HG02623 (cell line): ENCODE measurements around the gene FDPS.

Experiments
- ATAC-seq: cut with Tn5 transposase; IDR thresholded peaks from one replicate; pipeline ENCODE4 v1.9.1; 2021; ENCODE audit warnings: moderate library complexity; ENCODE audit not compliant: unreplicated experiment

Gene FDPS

DNA sequence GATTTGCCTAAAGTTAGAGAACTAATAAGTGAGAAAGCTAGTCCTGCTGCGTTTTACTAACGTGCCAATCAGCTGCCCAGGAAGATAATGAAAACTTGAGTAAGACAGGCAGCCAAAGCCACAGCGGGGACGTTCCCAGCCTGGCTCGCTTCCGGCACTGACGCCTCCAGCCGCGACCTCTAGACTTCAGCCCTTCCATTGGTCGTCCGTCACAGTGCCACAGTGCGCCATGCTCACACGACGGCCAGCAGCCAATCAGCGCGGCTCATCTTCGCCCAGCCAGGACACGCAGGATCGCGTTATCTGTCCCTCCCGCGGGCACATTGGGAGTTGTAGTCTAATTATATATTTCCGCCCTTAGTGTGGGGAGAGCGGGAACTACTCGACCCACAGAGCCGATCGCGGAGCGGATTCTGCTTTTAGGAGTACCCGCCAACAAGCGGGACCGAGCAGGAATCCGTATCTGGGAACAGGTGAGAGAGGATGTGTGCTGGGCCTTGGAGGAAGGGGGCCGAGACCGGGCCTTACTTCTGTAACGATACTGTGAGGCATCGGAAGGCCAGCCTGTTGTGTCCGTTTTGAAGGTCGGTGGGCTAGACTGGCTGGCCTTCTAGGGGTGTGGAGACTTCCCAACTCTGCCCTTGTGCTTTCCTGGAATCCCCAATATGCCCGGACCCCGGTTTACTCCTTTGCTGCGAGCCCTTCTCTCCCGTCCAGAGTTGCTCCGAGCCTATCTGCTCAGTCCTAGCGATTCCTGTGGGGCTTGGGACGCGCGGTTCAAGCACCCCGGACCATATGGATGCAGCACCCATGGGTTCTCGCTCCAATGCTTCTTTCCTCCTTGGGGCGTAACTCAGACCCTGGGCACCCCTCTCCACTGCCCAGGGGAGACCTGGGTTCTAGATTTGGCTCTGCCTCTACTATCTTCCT lies at the start of gene FDPS:
Gene FDPS (plus strand): TSS at position 374 of the 930 bp plus-strand sequence. CDS start 924 bp downstream, outside the sequence.
- peak; percentile 92 for ATAC-seq

GRCh38 chr1:155260276-155260675 lies 48.4 kb upstream of the FDPS start:
- ATAC-seq: no peak

DNA sequence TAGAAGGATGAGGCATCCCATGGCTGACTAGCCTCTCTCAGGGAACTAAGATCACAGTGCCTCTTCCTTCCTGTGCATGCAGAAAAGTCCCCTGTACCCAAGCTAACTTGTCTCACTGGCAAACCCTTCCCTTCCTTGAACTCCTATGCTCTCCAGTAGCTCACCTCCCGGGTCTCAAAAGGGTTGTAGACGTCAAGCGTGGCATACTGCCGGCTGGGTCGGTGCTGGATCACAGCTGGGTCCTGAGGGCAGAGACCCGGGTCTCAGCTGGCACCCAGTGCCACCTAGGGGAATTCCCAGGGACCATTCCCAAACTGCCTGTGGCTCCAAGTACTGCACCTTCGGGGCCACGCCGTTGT lies 47.2 kb upstream of the FDPS start:
- ATAC-seq: no peak

DNA sequence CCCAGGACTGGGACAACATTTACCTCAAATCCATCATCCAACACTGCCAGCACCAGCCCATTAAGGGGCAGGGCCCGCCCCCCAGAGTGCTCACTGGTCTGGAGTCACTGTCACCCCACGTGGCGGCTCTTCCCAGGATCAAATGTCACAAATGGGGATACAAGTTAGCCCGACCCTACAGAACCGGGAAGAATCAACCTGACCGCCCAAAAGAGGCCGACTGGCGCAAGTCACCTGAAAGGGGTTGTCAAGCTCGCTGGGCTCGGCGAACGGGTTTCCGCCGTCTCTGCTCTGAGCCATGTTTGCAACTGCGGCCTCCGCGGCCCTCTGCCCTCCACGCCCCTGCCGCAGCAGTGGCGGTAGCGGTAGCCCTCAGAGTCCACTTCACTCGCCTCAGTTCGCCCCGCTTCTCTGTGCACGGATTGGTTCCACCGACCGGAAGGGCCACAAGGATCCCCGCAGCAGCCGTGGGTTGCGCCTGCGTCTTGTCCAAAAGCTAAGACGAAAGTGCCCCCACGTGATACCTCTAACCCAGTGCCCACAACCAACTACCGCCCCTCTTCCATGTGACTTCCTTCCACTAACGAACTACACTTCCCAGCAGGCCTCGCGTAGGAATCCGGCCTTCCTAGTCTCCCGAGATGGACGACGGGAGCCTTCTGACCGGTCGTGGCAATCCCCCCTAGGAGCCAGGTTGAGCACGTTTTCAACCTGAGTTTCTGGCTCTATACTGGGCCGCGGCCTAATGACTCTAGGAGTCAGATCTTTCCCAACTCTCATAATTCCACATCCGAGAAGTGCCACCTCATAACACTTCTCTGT lies 46.6 kb upstream of the FDPS start, which contains the start of gene SCAMP3:
Gene SCAMP3 (minus strand): TSS at position 509 of the 822 bp plus-strand sequence. CDS start 209 bp downstream, at position 300.
- peak; percentile 91 for ATAC-seq

- no peak for ATAC-seq
Measured at GRCh38 chr1:155263067-155263466, 45.6 kb upstream of the FDPS start.

DNA sequence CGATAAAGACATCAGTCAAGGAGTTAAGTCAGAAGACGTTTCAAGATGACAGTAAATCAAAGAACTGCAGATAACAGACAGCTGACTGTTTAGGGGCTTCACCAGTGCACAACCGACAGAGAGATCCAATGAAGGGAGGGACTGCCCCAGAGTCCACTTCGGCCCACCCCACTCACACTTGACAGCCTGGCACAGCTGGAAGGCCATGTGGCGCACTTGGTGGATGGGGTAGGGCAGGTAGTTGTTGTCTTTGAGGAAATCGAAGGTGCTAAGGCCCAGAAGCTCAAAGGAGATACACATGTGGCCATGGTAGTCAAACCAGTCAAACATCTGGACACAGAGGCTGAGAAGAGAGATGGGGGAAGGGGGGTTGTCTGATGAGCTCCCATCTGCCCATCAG lies 42.1 kb upstream of the FDPS start:
- ATAC-seq: no peak

GRCh38 chr1:155267373-155267772 lies 41.3 kb upstream of the FDPS start:
- ATAC-seq: no peak

GRCh38 chr1:155268630-155269029 lies 40.0 kb upstream of the FDPS start:
- no peak for ATAC-seq

GRCh38 chr1:155269381-155269780 lies 39.3 kb upstream of the FDPS start:
- no peak for ATAC-seq

DNA sequence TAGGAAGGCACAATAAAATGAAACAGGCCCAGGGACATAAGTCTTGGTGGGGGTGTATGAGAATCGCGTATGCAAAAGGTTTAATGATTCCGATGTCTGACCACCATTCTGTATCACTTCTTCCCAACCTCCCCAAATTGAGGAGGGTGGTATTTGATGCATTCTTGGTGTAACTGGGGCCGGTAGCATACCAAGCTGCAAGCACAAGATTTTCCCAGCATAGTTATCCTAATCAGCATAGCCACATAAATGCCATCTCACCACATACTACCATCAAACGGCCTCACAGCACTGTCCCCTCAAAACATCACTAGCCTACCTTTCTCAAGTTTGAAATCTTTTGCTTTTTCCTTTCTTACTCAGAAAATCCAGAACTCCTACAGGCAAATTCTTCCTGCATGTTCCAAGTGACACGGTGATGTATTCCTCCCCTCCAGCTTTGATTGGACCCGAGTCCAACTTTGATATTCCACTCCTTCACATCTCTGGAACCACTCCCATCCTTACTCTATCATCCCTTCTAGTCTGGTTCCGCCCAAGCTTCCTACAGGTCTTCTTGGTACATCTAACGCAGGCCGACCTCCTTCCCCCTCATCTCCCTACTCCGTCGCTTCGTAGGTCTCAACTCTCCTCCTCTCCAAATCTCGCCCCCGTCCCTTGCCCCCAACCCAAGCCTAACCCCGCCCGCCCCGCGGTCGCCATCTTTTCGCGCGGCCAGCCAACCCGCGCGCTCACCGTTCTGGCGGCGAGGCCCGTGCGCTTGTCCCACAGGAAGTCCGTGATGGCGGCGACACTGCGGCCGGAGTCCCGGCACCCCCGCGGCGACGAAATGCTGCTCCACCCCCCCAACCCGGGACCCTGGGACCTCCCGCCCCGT lies 36.0 kb upstream of the FDPS start:
- ATAC-seq: peak; percentile 25

DNA sequence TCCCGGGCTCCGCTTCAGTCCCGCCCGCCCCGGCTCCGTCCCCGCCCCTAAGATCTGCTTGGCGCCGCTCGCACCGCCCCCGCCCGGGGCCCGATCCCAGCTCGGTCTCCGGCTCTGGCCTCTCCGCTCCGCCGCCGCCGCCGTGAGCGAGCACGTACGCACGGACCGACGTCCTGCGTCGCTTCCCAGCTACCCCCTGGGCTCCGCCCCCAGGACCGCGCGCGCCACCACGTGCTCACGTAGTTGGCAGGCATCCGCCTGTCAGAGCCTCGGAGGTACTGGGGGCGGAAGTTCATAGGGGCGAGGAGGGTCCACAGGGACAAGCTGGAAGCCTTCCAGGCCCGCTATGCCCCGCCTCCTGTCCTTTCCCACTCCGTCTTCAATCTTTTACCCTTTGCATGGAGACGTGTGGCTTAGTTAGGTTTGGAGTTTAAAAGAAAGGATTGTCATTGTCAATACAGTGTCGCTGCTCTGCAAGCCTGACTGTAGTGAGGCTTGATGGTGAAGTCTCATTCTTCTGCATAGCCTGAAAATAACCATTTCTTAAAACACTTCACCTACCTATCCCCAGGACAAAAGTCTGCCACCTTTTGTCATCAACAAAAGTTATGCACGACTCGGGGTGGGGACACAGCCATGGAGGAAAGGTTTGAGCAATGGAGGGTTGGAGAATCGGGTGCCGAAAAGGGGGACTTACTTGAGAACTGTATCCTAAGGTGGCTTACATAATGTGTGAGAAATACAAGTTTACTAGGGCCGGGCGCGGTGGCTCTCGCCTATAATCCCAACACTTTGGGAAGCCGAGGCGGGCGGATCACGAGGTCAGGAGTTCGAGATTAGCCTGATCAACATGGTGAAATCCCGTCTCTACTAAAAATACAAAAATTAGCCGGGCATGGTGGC lies 35.1 kb upstream of the FDPS start, which contains the start of gene CLK2:
Gene CLK2 (minus strand): TSS at position 162 of the 903 bp plus-strand sequence. CDS start 2,527 bp downstream, outside the sequence.
- peak; percentile 68 for ATAC-seq

DNA sequence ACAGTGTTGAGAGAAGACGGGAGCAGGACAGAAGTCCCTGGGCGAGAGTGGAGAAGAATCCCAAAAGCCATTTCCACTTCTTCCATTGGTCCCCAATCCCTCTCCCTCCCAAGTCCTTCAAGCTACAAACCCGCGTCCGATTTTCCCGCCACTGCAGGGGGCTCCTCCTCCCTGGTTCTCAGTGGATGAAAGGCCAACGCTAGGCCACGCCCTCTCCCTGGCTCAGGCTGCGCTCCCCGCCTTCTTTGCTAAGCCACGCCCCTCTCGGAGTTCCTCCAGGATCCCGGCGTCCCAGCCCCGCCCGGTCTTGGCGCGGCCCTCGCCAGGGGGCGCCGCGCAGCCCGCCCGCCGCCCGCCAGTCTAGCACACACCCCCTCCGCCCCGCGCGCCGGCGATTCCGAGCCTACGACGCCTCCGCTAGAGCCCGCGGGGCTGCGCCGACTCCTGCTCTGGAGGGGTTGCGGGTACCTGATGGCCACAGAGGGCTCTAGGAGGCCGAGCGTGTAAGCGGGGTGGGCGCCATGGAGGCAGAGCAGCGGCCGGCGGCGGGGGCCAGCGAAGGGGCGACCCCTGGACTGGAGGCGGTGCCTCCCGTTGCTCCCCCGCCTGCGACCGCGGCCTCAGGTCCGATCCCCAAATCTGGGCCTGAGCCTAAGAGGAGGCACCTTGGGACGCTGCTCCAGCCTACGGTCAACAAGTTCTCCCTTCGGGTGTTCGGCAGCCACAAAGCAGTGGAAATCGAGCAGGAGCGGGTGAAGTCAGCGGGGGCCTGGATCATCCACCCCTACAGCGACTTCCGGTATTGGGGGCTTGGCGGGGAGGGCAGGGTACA lies 31.4 kb upstream of the FDPS start, which contains the start of gene HCN3:
Gene HCN3 (plus strand): TSS at position 394 of the 832 bp plus-strand sequence. CDS start 128 bp downstream, at position 522.
- ATAC-seq: peak; percentile 59

- ATAC-seq: no peak
Measured at GRCh38 chr1:155277902-155278688, 30.6 kb upstream of the FDPS start.

- ATAC-seq: no peak
Measured at GRCh38 chr1:155278689-155279160, 29.9 kb upstream of the FDPS start.

- no peak for ATAC-seq
Measured at GRCh38 chr1:155279268-155279667, 29.4 kb upstream of the FDPS start.

DNA sequence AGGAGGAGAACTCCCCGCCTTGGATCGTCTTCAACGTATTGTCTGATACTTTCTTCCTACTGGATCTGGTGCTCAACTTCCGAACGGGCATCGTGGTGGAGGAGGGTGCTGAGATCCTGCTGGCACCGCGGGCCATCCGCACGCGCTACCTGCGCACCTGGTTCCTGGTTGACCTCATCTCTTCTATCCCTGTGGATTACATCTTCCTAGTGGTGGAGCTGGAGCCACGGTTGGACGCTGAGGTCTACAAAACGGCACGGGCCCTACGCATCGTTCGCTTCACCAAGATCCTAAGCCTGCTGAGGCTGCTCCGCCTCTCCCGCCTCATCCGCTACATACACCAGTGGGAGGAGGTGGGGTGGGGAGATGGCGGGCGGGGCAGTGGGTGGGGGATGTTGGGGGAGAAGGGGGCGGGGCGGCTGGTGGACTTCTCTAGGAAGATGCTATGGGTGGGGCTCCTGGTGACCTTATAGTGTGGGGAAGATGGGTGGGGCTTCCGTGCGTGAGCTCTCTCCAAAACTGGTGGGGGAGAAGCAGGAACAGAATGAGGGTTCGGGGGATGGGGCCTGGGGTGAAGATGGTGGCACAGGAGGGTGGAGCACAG lies 26.1 kb upstream of the FDPS start:
- ATAC-seq: no peak

DNA sequence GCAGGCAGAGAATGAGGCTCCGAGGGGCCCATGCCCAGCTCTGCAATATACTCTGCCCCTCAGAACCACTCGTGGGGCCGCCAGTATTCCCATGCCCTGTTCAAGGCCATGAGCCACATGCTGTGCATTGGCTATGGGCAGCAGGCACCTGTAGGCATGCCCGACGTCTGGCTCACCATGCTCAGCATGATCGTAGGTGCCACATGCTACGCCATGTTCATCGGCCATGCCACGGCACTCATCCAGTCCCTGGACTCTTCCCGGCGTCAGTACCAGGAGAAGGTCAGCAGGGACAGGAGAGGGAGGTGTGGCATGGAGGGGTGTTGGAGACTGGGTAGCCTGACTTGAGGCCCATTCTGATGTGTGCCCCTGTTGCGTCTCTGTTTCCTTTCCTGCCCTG lies 24.2 kb upstream of the FDPS start:
- ATAC-seq: no peak
